Colonic mucosa (tissue), 4 donors: ENCODE data around the gene LARP1. TPM values are rescaled to one million over a fixed set of nuclear protein-coding genes. Genes with fewer than 3 reads are reported as not detected.

Experiments used
- DNase-seq: peaks from one replicate; pipeline ENCODE4 v3.0.0-alpha.2; 2020
- H3K27ac ChIP-seq: fragments of 200-600 bp; one replicate; pipeline ENCODE4 v1.8.0; 2021
- H3K27me3 ChIP-seq: fragments of 200-600 bp; one replicate; pipeline ENCODE4 v1.8.0; 2021
- H3K36me3 ChIP-seq: fragments of 200-600 bp; one replicate; pipeline ENCODE4 v1.8.0; 2021
- H3K4me1 ChIP-seq: fragments of 200-600 bp; one replicate; pipeline ENCODE4 v1.8.0; 2021; ENCODE audit warnings: mild to moderate bottlenecking
- H3K4me3 ChIP-seq: fragments of 200-600 bp; one replicate; pipeline ENCODE4 v1.8.0; 2021
- H3K9ac ChIP-seq, 2 donors: one replicate each; pipeline ENCODE4 v1.7.0; 2013; ENCODE audit warnings: control low read depth in 2 of 2, low read depth in 2 of 2, low read length in 2 of 2
- H3K9me3 ChIP-seq: fragments of 200-600 bp; one replicate; pipeline ENCODE4 v1.8.0; 2021
- intact Hi-C: fragments of 100-400 bp; cut with DNase I; formaldehyde crosslinking; loops from one replicate; pipeline ENCODE4 v1.14.1; 2022
- total RNA-seq, 2 donors: library from RNA; stranded (reverse); fragmentation: NEBNext Ultra II Directional in 1 of 2; extraction: Animal tissue kit (Norgen Biotek cat#: 25700) in 1 of 2; gene quantifications; one replicate each; pipeline ENCODE4 v1.2.1, GENCODE V29; 2021
- TF ChIP-seq, protein P1 (sequence below): fragments of 200-600 bp; IDR thresholded peaks from one replicate; pipeline ENCODE4 v1.8.0; 2022; ENCODE audit warnings: antibody characterized with exemption, mild to moderate bottlenecking
- donor health status: healthy.
- donor health status: DM: no; HTN: no; CAD: no.
- donor health status: DM: no; HTN: no; CAD: no.

LARP1 gene
- total RNA-seq, 2 donors from 2014 or later, result 116 to 201 TPM

DNA sequence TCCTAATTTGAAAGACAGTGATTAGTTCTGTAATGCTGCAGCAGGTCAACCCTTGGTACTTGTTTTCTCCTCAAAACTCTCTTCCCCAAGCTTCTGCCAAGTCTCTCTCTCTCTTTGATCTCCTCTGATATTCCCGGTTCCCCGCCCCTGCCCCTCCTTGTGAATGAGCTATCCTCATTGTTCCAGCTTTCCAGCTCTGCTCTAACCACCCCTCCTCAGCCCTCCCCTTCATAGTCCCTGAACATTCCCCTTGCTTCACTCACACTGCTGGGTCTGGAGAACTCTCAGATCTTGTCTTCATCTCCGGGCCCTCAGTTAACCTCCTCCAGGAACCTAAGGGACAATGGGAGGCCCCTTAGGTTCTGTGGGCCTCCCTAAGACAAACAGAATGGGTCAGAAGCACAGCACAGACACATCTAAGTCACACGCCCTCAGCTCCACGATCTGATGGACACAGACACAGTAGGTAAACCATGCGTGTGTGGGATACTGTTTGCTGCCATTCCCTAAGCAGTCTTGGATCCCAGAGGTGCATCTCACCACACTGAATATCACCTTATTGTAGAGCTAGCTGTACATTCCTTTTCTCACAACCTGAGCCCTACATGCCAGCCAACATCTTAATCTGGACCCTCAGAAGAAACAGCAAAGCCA lies 17.4 kb upstream of the LARP1 start:
- Histone ChIP-seq H3K4me1 (no peaks in the 10 kb centered on the region), H3K27me3 (no peaks in the 10 kb centered on the region), H3K27ac (no peak overlapping the region), H3K36me3 (no peaks in the 10 kb centered on the region), H3K4me3 (no peak overlapping the region), H3K9me3 (no peaks in the 10 kb centered on the region), H3K9ac (no peak overlapping the region)
- TF ChIP-seq, protein P1, sequence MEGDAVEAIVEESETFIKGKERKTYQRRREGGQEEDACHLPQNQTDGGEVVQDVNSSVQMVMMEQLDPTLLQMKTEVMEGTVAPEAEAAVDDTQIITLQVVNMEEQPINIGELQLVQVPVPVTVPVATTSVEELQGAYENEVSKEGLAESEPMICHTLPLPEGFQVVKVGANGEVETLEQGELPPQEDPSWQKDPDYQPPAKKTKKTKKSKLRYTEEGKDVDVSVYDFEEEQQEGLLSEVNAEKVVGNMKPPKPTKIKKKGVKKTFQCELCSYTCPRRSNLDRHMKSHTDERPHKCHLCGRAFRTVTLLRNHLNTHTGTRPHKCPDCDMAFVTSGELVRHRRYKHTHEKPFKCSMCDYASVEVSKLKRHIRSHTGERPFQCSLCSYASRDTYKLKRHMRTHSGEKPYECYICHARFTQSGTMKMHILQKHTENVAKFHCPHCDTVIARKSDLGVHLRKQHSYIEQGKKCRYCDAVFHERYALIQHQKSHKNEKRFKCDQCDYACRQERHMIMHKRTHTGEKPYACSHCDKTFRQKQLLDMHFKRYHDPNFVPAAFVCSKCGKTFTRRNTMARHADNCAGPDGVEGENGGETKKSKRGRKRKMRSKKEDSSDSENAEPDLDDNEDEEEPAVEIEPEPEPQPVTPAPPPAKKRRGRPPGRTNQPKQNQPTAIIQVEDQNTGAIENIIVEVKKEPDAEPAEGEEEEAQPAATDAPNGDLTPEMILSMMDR, result no peak
- intact Hi-C loops, result no loop called here
- no peak for DNase-seq

DNA sequence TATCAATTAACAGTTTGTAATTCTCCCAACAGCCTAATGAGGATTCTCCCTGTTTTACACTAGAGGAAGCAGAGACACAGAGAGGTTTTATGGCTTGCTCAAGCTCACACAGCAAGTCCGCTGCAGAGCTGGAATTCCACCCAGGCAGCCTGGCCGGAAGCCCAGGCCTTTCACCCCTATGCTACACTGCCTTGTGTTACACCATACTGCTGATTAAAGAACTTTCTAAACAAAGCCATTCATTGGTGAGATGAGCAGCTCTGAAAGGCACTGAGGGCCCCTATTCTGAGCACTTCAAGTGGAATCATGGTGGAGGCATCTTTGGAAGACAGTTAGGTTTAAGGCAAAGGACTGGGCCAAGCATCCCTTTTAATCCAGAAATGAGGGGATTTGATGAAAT lies 14.7 kb upstream of the LARP1 start:
- DNase-seq, result peak; percentile 32

DNA sequence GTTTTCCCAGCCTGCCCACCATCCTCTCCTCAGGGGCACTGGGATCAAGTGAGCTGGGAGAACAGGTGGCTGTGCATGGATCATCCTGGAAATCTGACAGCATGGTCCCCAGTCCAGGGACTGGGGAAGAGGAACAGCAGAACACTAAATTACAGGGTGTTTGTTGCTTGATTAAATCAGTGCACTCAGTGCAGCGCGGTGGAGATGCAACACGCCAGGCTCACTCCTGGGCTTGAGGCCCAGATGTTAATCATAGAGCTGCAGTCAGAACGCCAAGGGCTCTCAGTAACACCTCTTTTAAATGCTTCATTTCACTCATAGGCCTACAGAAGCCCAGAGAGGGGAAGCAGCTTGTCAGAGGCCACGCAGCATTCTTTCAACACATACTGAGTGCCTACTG lies 14.2 kb upstream of the LARP1 start:
- no peak overlapping the region for H3K4me3 ChIP-seq
- H3K27ac ChIP-seq, result no peak overlapping the region
- no peaks in the 10 kb centered on the region for H3K9me3 ChIP-seq
- H3K9ac ChIP-seq, result no peak overlapping the region
- DNase-seq, result no peak
- H3K4me1 ChIP-seq, result no peaks in the 10 kb centered on the region
- TF ChIP-seq, protein P1, result no peak
- intact Hi-C loops, result no loop called here
- no peaks in the 10 kb centered on the region for H3K27me3 ChIP-seq
- no peaks in the 10 kb centered on the region for H3K36me3 ChIP-seq

More for the DNA sequence above, 14.7 kb upstream of the LARP1 start:
- no peak overlapping the region for H3K9ac ChIP-seq
- intact Hi-C loops, result no loop called here
- no peak overlapping the region for H3K27ac ChIP-seq
- H3K4me3 ChIP-seq, result no peak overlapping the region
- TF ChIP-seq, protein P1, result no peak
- no peaks in the 10 kb centered on the region for H3K9me3 ChIP-seq
- no peaks in the 10 kb centered on the region for H3K36me3 ChIP-seq
- H3K4me1 ChIP-seq, result no peaks in the 10 kb centered on the region
- H3K27me3 ChIP-seq, result no peaks in the 10 kb centered on the region

DNA sequence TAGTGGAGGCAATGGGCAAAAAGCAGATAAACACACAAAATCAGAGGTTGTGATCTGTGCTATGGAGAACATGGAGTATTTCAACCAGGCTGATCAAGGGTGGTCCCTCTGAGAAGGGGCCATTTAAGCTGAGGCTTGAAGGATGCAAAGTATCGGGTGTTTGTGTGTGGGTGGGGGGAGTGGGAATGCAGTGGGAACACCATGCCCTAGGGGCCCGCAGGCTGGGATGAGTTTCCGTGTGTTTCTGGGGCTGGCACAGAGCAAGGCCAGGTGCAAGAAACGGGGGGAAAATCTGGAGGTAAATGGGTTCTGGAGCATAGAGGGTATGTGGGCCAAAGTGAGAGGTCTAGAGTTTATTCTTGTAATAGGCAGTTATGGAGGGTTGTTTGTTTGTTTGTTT lies 13.8 kb upstream of the LARP1 start:
- Histone ChIP-seq H3K36me3 (no peaks in the 10 kb centered on the region), H3K4me1 (no peaks in the 10 kb centered on the region), H3K9ac (no peak overlapping the region), H3K9me3 (no peaks in the 10 kb centered on the region), H3K4me3 (no peak overlapping the region), H3K27me3 (no peaks in the 10 kb centered on the region), H3K27ac (no peak overlapping the region)
- TF ChIP-seq, protein P1, result no peak
- intact Hi-C loops, result no loop called here
- no peak for DNase-seq

DNA sequence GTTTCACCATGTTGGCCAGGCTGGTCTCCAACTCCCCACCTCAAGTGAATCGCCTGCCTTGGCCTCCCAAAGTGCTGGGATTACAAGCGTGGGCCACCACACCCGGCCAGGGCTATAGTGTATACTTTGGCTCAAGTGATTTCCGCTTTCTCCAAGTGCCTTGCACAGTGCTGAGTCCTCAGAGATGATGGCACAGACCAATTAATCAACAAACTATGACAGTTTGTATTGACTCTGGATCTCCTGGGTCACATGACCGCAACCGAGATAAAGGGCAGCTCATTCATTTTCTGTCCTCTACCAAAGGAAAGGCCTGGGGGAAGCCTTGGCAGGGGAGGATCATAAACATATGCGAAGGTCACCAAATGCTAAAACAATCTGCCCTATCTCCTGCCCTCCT lies 11.4 kb upstream of the LARP1 start:
- DNase-seq, result no peak
- Histone ChIP-seq H3K9ac (no peak overlapping the region), H3K4me3 (no peak overlapping the region), H3K4me1 (no peaks in the 10 kb centered on the region), H3K27me3 (no peaks in the 10 kb centered on the region), H3K36me3 (no peaks in the 10 kb centered on the region), H3K9me3 (no peaks in the 10 kb centered on the region), H3K27ac (no peak overlapping the region)
- TF ChIP-seq, protein P1, result no peak
- intact Hi-C loops, result no loop called here
